ENCODE data around the gene PRSS21.

PRSS21 gene

GRCh38 chr16:2816751-2817339 lies at the start of gene PRSS21:
Gene PRSS21, plus strand, starts transcription at chr16:2817237. Its CDS starts 32 bp downstream, at chr16:2817269.
- no peak for DNase-seq

- DNase-seq, result no peak
Measured at GRCh38 chr16:2767891-2768290, 49.1 kb upstream of the PRSS21 start.

- DNase-seq, result no peak
Measured at GRCh38 chr16:2768403-2769089, 48.5 kb upstream of the PRSS21 start.

GRCh38 chr16:2769100-2769529 lies 47.9 kb upstream of the PRSS21 start:
- no peak for DNase-seq

GRCh38 chr16:2769675-2770056 lies 47.4 kb upstream of the PRSS21 start:
- no peak for DNase-seq

GRCh38 chr16:2770057-2770951 lies 46.7 kb upstream of the PRSS21 start:
- DNase-seq, result no peak

- DNase-seq, result no peak
Measured at GRCh38 chr16:2771496-2772402, 45.3 kb upstream of the PRSS21 start.

- no peak for DNase-seq
Measured at GRCh38 chr16:2773188-2773968, 43.7 kb upstream of the PRSS21 start.

- peak; percentile 80 for DNase-seq
Measured at GRCh38 chr16:2774161-2774891, 42.7 kb upstream of the PRSS21 start.

GRCh38 chr16:2775131-2775716 lies 41.8 kb upstream of the PRSS21 start:
- no peak for DNase-seq

- DNase-seq, result no peak
Measured at GRCh38 chr16:2775765-2776499, 41.1 kb upstream of the PRSS21 start.

- DNase-seq, result no peak
Measured at GRCh38 chr16:2776500-2777139, 40.4 kb upstream of the PRSS21 start.

- peak; percentile 65 for DNase-seq
Measured at GRCh38 chr16:2777231-2777902, 39.7 kb upstream of the PRSS21 start, which contains the start of gene ELOB. Gene ELOB, minus strand, starts transcription at chr16:2777280. Its CDS starts 41 bp downstream, at chr16:2777239.

- no peak for DNase-seq
Measured at GRCh38 chr16:2777903-2778629, 39.0 kb upstream of the PRSS21 start.

GRCh38 chr16:2778630-2778958 lies 38.4 kb upstream of the PRSS21 start:
- no peak for DNase-seq

- no peak for DNase-seq
Measured at GRCh38 chr16:2779151-2779920, 37.7 kb upstream of the PRSS21 start.

All from DMS 273 treated with DMSO at 0.1 percent for 48 hours (cell line).